ENCODE results near the gene CD160.
"Not testable (repeated sequence)": the region's sequence is repeated elsewhere in the genome, so short reads cannot be mapped to it uniquely, and the experiment has no call there.

Gene CD160, protein sequence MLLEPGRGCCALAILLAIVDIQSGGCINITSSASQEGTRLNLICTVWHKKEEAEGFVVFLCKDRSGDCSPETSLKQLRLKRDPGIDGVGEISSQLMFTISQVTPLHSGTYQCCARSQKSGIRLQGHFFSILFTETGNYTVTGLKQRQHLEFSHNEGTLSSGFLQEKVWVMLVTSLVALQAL

DNA sequence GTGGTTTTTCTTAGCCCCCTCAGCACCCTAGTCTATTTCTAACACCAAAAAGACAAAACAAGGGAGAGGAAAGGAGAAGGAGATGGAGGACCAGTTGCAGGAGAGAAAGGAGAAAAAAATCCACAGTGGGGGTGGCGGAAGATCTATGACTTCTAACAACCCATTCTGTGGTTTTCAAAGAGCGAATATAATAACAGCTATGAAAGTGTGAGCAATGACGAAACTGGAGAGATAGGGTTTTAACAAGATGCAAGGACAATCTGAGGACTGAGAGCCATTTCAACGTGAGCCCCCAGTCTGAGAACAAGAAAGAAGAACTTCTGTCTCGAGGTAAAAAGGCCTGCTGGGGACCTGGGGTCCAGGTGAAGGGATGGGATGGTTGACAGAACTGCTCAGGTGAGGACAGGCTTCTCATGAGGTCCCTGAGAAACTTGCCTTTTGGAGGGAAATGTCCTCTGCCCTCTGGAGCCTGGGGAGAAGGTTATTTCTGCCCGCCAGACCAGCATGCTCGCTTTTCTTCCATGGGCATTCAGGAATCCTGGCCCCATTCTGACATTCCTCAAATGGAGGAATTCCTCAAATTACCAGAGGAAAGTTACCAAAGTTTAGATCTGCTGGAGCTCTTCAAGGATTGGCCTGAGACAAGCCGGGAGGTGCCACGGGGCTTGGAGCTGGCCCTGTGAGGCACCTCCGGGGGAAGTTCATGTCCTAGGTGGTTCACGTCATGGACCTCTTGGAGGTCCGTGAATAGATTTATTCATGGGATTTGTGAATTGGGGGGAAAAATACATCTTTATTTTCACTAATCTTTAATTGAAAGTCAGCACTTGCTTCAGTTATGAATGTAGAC is at the start of gene CD160:
Gene CD160, plus strand, starts transcription at position 270 of the 850 bp plus-strand sequence. CDS start 8,829 bp downstream, outside the sequence.
- no peak for DNase-seq

DNA sequence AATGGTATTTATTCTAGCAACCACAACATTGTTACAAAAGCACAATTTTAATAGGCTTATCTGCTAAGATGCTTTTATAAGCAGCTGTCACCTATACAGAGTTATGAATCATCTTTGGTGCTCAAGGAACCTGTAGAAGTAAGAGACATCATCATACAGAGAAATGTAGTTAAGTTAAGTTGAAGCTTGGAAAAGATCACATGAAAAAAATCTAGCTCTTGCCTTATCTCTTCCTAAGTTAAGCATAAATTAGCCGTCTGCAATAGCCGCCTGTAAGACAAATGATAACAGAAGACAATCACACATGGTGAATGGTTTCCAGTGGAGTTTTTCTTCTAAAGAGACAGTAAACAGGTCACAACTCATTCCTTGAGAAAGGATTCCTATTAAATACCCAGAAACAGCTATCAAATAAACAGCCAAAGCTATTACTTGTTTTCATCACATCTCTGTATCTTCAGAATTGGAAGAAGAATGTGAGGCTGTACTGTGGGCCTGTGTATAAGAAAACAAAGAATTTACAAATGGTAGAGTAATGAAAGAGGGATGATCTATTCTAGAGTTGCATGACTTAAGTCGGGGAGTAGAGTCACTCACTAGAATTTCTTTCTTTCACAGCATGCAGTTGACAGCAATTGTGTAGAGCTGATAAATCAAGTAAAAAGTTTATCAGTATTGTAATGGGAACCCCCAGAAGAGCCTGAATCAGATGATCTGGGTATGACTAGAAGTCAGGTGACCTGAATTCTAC is 48.1 kb upstream of the CD160 start:
- DNase-seq: not testable (repeated sequence)

DNA sequence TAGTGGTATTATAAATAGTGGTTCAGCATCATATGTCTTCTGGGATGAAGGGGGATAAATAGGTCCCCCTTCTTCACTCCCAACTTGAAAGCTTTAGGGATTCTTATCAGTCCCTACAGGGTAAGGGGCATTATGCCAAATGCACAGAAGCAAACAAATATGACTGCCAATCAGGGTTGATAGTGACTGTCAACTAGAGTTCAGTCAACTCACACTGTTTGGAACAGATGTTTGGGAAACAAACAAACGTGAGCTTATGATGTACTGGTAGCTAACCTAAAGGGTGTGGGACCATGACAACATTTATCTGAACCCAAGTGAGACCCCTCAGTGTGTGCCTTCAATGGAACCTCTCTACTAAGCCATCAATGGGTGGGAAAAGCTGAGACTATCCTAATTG is 46.1 kb upstream of the CD160 start:
- DNase-seq: not testable (repeated sequence)

DNA sequence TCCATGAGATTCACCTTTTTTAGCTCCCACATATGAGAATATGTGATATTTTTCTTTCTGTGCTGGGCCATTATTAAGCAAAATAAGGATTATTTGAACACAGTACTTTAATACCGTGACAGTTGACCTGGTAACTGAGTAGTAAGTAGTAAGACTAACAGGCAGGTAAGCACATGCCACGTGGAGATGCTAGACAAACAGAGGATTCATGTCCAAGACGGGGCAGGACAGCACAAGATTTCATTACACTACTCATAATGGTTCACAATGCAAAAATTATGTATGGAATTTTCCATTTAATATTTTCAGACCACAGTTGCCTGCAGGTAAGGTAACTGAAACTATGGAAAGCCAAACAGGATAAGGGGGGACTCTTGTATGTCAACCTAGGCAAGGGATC is 34.4 kb upstream of the CD160 start:
- DNase-seq: not testable (repeated sequence)

DNA sequence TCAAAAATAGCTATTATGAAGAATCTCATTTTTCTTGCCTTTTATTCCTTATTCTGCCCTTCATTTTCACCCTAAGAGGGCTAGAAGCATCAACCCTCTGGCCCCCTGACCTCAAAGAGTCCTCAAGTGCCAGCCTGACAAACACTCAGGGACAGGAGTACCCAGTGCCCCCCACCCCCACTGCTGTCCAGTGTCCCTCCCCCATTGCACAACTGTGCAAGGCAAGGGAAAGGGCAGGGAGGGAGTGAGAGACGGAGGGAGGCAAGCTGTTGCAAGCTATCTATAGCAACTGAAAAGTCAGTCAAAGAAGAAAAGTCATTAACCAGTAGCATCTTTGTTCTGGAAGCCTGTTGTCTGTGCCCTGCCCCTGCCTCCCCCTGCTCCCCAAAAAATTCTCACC is 33.2 kb upstream of the CD160 start:
- DNase-seq: not testable (repeated sequence)

DNA sequence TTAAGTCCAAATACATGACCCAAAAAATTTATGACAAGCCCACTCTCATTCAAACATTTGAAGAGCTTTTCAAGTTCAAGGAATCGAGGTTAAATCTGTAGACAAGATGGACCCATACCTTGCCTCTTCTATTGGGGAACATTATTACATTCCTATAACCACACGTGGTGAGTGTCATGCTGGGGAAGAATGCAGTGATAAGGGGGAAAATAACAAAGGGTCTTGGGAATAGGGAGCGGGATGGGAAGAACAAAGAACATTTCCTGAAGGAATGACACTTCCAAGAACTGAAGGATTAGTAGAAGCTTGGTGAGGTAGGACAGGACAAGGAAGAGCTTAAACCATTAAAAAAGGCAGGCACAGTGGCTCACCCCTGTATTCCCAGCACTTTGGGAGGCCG is 31.0 kb upstream of the CD160 start:
- DNase-seq: no peak

DNA sequence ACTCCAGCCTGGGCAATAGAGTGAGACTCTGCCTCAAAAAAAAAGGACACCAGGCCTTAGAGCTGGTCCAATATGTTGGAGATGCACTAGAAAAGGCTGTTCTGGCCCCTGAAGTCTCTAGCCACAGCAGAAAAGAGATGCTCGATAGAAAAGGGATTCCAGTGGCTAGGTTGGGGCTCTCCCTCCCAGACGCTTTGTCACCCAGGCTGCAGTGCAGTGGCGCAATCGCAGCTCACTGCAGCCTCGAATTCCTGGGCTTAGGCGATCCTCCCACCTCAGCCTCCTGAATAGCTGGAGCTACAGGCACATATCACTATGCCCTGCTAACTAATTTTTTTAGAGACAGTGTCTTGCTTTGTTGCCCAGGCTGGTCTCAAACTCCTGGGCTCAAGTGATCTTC is 30.4 kb upstream of the CD160 start:
- DNase-seq: no peak

DNA sequence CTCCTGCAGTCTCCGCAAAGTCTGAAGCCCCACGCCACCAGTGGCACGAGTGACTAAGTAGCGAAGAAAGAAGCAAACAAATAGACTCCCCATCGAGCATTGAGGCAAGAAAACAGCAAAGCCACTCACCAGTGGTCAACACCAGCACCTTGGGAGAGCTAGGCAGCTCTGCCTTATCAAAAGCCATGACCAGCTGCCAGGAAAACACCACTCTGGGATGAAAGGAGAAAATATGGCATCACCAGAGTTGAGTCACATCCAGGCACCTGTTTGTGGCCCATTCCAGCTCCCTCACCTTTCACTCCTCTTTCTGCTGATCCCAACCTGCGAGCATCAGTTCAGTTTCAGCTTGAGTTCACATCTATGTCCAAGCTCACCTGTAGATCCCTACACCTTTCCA is 29.4 kb upstream of the CD160 start:
- no peak for DNase-seq

DNA sequence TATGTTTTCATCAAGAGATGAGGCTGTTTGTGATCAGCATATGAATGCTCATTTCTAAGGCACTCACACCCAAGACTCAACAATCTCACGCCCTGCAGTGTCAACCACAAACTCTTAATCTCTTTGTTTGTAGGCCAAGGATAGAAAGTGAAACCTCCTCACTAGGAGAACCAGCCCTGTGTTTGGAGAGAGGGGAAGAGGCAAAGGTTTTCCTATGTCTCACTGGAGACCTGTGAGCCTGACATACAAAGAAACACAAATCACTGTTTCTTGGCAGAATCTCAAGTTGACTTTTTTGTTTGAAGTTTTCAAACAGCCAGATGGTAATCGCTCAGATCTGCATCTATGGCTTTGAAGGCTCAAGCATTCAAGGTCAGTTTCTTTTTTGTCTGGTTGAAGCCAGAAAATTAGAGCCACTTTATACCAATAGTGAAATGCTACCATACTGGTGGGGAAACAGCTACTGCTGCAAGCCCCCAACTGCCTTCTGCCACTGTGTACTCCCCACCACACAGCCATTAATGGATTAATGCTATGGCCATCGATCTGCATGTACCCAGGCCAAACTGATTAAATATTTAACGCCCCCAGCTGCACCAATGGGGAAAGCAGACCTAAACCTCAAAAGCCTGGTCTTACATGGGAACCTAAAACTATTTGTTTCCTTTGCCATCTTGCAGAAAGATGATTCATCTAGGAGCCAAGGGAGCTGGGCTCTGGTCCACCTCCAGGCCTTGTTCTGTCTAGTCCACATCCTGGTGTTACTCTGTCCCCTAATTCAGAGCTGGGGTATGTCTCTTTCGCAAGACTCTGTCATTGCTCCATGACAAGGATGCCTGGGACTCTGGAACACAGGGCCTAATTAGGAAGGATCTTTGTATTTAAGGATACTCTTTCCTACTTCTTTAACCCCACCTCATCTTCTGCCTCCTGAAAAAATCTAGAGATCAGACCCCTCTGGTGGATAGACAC is 28.4 kb upstream of the CD160 start:
- DNase-seq: no peak

DNA sequence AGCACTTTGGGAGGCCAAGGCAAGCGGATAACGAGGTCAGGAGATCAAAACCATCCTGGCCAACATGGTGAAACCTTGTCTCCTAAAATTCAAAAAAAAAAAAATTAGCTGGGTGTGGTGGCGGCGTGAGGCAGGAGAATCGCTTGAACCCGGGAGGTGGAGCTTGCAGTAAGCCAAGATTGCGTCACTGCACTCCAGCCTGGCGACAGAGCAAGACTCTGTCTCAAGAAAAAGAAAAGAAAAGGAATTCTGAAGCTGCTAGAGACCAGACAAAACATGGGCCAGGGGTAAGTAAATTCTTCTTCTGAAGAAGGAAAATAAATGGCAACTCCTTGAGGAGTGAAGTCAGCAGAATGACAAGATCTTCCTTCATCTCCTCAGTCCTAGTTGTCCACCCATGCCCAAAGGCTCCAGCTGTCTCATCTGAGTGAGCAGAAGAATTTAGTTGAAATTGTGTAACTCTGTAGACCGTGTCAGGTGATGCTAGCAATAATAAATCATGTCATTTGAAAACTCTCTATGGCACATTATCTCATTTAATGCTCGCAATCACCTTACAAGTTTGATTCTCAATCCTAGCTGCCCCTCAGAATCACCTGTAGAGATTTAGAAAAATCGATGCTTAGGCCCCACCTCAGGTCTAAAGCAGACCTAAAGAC is 26.4 kb upstream of the CD160 start:
- DNase-seq: no peak

DNA sequence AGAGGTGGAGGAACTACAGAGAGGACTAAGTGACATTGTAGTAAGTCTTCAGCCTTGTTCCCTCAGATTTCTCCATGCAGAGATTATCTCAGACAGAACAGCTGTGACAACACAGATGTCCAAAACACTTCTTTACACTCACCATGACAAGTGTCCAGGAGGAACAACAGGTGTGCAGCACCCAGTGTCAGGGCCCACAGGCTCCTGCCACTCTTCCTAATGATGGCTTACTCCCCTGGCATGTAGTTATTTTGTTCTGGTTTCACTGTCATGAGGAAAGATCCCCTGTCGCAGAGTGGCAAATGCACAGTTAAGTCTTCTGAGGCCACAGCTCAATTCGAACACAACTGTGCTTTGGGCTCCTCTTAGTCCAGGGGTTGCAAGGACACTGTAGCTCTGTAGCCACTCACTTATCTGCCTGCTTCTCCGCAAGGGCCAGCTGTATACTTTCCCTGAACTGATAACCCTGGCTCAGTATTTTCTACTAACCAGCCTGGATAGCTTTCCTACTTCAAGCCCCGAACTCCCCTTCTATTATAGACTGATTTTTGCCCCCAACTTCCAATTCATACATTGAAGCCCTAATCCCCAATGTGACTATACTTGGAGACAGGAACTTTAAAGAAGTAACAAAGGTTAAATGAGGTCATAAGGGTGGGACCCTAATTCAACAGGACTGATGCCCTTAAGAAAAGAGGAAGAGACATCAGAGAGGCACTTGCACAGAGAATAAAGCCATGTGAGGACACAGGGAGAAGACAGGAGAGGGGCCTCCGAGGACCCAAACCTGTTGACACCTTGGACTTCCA is 23.3 kb upstream of the CD160 start:
- DNase-seq: no peak

DNA sequence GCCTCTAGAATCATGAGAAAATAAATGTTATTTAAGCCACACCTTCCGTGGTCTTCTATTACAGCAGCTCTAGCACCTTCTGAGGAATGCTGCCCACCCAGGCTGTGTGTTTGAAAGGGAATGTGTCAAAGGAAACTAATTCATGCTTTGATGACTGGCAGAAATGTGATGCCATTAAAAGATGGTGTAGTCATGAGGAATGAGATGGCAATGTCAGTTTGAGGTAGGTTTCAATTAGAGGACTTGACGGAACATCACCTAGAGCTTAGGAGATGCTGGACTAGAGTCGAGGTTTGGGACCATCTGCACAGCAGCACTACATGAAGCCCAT is 22.7 kb upstream of the CD160 start:
- no peak for DNase-seq

DNA sequence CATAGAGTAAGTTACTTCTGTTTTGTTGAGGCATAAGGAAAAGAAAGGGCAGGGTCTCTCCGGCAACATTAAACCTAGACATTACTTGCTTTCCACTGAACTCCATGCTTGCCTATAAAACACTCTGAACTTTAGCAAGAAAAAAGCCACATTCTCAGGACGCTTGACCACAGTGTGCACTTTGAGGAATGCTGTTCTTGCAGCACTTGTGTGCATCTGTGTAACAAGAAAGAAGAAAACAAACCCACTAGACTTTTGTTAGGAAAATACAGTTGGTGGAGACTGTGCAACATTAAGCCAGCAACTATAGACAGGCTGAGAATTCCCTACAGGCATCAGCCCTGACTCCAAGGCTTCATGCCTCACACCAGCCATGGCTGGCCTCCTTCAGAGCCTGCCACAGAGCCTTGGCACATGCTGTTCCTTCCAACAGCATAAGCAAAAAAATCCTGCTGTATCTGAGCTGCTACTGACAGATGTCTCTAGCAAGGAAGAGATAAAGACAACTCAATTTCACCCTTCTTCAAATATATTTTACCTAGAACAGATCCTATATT is 17.9 kb upstream of the CD160 start:
- no peak for DNase-seq

DNA sequence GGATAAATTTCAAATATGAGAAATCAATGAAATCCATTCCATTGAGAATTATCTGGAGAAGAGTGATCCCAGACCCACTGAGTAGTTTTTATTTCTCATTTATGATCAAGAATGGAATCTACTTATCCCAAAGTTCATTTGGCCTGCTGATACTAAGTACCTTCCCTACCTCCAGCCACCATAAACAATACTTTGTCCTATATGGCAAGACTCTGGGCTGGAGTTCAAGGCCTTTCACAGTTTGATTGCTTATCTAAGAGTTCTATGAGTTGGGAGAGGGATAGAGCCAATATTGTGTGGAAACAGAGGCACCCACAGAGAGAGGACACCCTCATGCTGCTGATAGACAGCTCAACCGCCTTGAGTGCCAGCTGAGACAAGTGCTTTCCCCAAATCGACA is 17.2 kb upstream of the CD160 start:
- DNase-seq: no peak

DNA sequence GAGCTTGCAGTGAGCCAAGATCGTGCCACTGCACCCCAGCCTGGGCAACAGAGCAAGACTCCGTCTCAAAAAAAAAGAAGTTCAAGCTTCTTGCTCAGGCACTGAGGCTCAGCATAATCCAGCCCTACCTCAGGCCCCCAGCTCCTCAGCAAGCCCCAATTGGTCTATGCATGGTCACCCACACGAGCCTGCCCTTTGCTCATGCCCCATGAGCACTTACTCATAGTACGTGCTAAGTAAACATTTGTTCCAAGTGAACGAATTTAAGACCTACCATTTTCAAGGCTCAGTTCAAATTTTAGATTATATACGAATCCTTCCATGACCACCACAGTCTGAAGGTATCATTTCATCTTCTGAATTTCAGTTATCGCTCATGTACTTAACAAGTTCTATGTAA is 16.5 kb upstream of the CD160 start:
- DNase-seq: no peak

DNA sequence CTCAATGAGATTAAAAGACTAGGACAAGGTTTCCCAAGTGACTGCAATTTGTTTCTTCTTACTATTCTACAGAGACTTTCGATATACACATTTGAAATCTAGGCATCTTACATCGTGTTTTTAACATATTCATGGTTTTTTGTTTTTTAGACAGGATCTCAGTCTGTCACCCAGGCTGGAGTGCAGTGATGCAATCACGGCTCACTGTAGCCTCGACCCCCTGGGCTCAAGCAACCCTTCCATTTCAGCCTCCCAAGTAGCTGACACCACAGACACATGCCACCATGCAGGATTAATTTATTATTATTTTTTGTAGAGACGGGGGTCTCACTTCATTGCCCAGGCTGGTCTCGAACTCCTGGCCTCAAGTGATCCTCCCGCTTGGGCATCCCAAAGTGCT is 13.7 kb upstream of the CD160 start:
- no peak for DNase-seq

DNA sequence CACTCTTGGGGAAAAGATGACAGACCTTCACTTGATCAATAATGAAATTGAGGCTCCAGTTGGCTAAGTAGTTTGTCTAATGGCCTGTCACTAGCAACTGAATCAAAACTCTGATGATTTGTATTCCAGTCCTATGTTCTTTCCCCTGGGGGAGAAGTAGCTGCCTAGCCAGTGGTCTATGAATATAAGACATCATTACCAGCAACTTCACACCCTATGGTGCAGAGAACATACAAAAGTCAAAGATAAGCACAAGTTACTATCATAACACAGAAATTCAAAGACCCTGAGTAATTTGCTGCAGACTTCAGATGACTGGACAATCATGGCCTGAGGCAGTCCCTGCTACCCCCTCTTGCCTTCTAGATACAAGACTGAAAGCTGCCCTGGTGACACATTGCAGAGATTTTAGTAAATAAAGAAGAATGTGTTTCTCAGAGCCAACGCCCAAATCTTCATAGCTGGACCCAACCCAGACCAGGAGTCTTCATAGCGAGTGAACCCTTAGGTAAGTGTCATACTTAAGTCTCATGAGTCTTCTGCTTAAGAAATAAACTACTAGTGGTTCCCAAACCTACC is 13.1 kb upstream of the CD160 start:
- DNase-seq: no peak

DNA sequence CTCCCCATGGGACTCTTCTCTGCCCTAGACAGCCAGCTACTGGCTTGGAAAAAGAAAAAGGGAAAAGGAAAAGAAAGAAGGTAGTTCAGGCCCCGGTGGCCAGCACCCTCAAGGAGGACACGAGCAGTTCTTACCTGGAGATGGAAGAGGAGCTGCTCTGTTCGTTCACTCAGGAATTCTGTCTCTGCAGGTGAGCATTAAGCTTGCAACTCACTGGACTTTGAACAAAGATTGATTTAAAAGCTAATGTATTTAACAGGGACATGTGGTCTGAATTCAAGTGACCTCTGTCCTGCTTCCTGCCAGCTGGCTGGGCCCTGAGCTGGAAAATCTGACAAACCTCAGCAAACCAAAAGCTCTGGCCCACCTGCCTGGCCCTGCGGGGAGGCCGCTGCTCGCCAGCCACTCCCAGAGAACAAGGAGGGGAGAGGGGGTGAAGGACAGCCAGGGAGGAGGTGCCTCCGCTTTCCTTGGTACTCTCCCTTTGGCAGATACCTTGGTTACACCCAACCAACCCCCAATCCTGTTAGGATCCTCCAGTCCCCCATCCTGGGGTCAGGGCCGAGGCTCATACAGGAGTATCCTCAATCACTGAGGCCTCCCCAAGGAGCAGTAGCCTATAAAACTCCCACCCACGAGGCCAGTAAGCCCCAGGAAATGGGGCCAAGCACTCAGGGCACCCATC is 12.0 kb upstream of the CD160 start, which contains the start of gene PDZK1:
Gene PDZK1, minus strand, starts transcription at position 186 of the 685 bp plus-strand sequence. CDS start 19,347 bp downstream, outside the sequence.
- no peak for DNase-seq

DNA sequence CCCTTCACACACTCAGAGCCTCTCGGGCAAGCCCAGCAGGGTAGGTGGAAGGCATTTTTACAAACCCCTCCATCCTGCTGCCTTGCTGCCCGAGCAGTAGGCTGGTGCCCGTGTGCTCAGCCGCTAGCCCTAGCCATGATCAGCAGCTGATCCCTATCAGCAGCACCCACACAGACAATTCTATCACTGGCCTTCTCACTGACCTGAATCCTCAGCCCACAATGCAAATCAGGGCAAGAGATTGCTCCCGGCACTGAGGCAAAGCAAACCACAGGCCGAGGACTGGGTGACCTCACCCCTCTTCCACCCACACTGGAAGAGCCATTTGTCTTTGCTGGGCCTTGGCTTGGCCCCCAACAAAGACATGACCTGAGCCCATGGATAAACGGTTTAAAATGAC is 11.2 kb upstream of the CD160 start:
- no peak for DNase-seq

All from cortex of kidney (tissue), 1 donor.